K562 (cell line): ENCODE data around the gene IL4I1. TPM values are rescaled to one million over a fixed set of nuclear protein-coding genes. Genes with fewer than 3 reads are reported as not detected.
A peak's percentile ranks its signal among the peaks of the same experiment; 100 is the strongest.

Experiments used
- ARHGAP35 ChIP-seq: fragments of 450-650 bp; IDR thresholded peaks from 2 replicates; pipeline ENCODE4 v1.6.1; 2018; ENCODE audit not compliant: partially characterized antibody
- CREB3 ChIP-seq: fragments of 450-650 bp; conservative IDR thresholded peaks from 2 replicates; pipeline ENCODE4 v1.6.1; 2016; ENCODE audit warnings: missing genetic modification characterization, low read depth, mild to moderate bottlenecking, missing compliant biosample characterization, moderate library complexity
- CXXC5 ChIP-seq: fragments of 250-450 bp; sonication (Bioruptor Pico); IDR thresholded peaks from 2 replicates; pipeline ENCODE4 v1.8.0; 2022; ENCODE audit warnings: inconsistent platforms, mild to moderate bottlenecking, moderate library complexity
- FOXP1 ChIP-seq: sonication (generic); formaldehyde crosslinking; IDR thresholded peaks from 2 replicates; pipeline ENCODE4 v1.8.0; 2022; ENCODE audit warnings: mild to moderate bottlenecking, missing genetic modification reagents
- GATAD2B ChIP-seq: fragments of 450-650 bp; IDR thresholded peaks from 2 replicates; pipeline ENCODE4 v1.6.1; 2017; ENCODE audit warnings: mild to moderate bottlenecking, borderline replicate concordance
- HDAC8 ChIP-seq: fragments of 450-650 bp; IDR thresholded peaks from 2 replicates; pipeline ENCODE4 v1.6.1; 2016; ENCODE audit warnings: mild to moderate bottlenecking, missing genetic modification characterization, moderate library complexity, missing compliant biosample characterization
- LEF1 ChIP-seq: fragments of 450-650 bp; IDR thresholded peaks from 2 replicates; pipeline ENCODE4 v1.6.1; 2016; ENCODE audit warnings: mild to moderate bottlenecking
- MNT ChIP-seq, 2 experiments: fragments of 450-650 bp; conservative IDR thresholded peaks; 2 replicates each; pipeline ENCODE4 v1.6.1; 2017; ENCODE audit warnings: mild to moderate bottlenecking in 2 of 2, moderate library complexity in 2 of 2
- PHTF2 ChIP-seq: fragments of 250-450 bp; sonication (Bioruptor Pico); IDR thresholded peaks from 2 replicates; pipeline ENCODE4 v1.5.0; 2021; ENCODE audit warnings: mild to moderate bottlenecking
- POLR2G ChIP-seq: fragments of 200-400 bp; formaldehyde crosslinking; IDR thresholded peaks from 2 replicates; pipeline ENCODE4 v1.6.1; 2017; ENCODE audit warnings: low read depth, mild to moderate bottlenecking, antibody characterized with exemption, low read length, moderate library complexity
- RREB1 ChIP-seq: fragments of 250-450 bp; sonication (Bioruptor Pico); IDR thresholded peaks from 2 replicates; pipeline ENCODE4 v1.4.0; 2020
- SOX6 ChIP-seq: fragments of 450-650 bp; IDR thresholded peaks from 2 replicates; pipeline ENCODE4 v1.6.1; 2014; ENCODE audit warnings: mild to moderate bottlenecking
- SRSF9 ChIP-seq: fragments of 200-400 bp; formaldehyde crosslinking; IDR thresholded peaks from 2 replicates; pipeline ENCODE4 v1.6.1; 2017; ENCODE audit warnings: low read depth, low read length, borderline replicate concordance
- THAP7 ChIP-seq: fragments of 250-450 bp; sonication (Bioruptor Pico); IDR thresholded peaks from 2 replicates; pipeline ENCODE4 v1.5.0; 2021
- YBX1 ChIP-seq: fragments of 450-650 bp; IDR thresholded peaks from 2 replicates; pipeline ENCODE4 v1.7.1; 2016; ENCODE audit warnings: mild to moderate bottlenecking
- ZFP30 ChIP-seq: fragments of 250-450 bp; sonication (Bioruptor Pico); IDR thresholded peaks from 2 replicates; pipeline ENCODE4 v1.8.0; 2022; ENCODE audit warnings: moderate library complexity, mild to moderate bottlenecking, inconsistent platforms, borderline replicate concordance
- ZNF124 ChIP-seq: sonication (generic); formaldehyde crosslinking; IDR thresholded peaks from 2 replicates; pipeline ENCODE4 v1.8.1; 2022; ENCODE audit warnings: missing genetic modification reagents
- polyA plus RNA-seq, 8 experiments: library from polyadenylated mRNA; depleted of rRNA in 4 of 8; stranded (reverse) in 5 of 8; unstranded in 3 of 8; fragments of >200 nt; fragmentation: Nextera tagmentation in 2 of 8; fragmentation: Illumina TruSeq in 1 of 8; extraction: Ambion mirVana in 2 of 8; extraction: Trizol in 1 of 8; gene quantifications; 2 replicates each; pipeline versions ENCODE4 v1.2.1 to v1.2.3, GENCODE V29; 2011 to 2014; ENCODE audit warnings: inconsistent platforms in 1 of 8, missing spikeins in 1 of 8
- total RNA-seq, 7 experiments: library from RNA; depleted of rRNA in 6 of 7; stranded (reverse); fragments of >200 nt in 6 of 7; fragmentation: Illumina TruSeq in 2 of 7; extraction: Trizol in 2 of 7; gene quantifications; 2 replicates each; pipeline versions ENCODE4 v1.2.1 to v1.2.3, GENCODE V29; 2011 to 2021; ENCODE audit warnings: low replicate concordance in 1 of 7

Gene IL4I1
- total and polyA plus RNA-seq, 9 of the 15 experiments (the other 6 are each of a cell fraction or from before 2014, with no cell fraction given) = 0.06 to 0.95 (median 0.43) TPM; not detected in 2

GRCh38 chr19:49851456-49852259 lies 45.0 kb downstream of the IL4I1 start (continued):
- TF ChIP-seq MNT (conservative IDR thresholded peaks at IDR 0.05) = peak in 1 of 2 experiments; percentile 41; a peak in 1 of 4 replicates
- no peak for TF ChIP-seq SOX6
- no peak for TF ChIP-seq ARHGAP35
- TF ChIP-seq PHTF2 (CRISPR knock-in tag) = no peak
- TF ChIP-seq HDAC8 (tag) = no peak
- no peak for TF ChIP-seq THAP7
- no peak for TF ChIP-seq FOXP1 (CRISPR knock-in tag)
- TF ChIP-seq ZFP30 (CRISPR knock-in tag) = no peak
- TF ChIP-seq CXXC5 (CRISPR knock-in tag) = peak; percentile 7; the same call in 1 of the 2 replicates
- no peak for TF ChIP-seq CREB3
- no peak for TF ChIP-seq GATAD2B
- no peak for TF ChIP-seq LEF1
- no peak for TF ChIP-seq ZNF124
- peak; percentile 51; the same call in 1 of the 2 replicates for TF ChIP-seq POLR2G
- no peak for TF ChIP-seq SRSF9
- TF ChIP-seq RREB1 (CRISPR knock-in tag) = 0 out of 2 replicates have a peak, but pooled peaks have one; percentile 41
- no peak for TF ChIP-seq YBX1
